Stimulated activated CD4-positive, alpha-beta T cell treated with anti-CD3 and anti-CD28 coated beads, Interleukin-2, amount 100 ng/mL, for 4 hours (primary cell): ENCODE measurements around the gene CTSV.
"Not testable (repeated sequence)": the region's sequence is repeated elsewhere in the genome, so short reads cannot be mapped to it uniquely, and the experiment has no call there.

Experiments
- DNase-seq: peaks from one replicate; pipeline ENCODE4 v3.0.0-alpha.2; 2020; ENCODE audit warnings: low read depth

Gene CTSV

DNA sequence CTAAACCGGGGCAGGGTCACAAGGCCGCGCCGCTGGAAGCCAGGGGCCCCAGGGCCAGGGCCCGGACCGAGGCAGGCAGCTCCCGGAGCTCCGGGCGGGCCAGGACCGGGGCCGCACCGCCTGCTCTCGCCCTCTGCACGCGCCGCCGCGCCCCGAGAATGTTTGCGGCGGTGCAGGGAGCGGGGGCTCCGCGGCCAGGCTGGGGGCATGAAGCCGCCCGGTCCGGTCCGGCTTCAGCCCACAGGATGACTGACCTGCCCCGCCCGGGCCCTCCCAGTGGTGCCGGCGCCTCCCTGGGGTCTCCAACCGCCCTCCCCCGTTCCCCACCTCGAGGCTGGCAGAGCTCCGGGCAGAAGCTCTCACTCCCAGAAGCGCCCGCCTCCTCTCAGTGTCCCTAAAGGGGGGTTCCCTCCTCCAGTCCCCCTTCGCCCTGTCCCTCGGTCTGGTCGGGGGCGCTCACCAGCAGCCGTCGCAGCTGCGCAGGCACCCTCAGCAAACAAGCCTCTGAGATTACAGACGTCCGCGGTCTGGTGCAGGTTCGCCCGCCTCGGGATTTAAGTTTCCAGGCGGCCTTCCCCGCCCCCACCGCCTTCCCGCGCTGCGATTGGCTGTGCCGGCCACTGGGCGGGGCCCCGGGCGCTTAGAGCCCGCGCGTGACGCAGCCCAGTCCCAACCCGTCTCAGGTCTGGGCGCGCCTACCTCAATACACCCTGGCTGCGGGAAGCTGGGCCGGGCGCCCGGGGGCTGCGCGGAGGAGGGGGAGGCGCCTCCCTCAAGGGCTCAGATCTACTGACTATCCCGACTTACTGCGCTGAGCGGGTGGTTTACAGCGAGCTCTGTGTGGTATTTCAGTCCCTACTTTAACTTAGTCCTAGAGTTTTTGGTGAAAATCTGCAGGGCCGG lies at the start of gene CTSV:
Gene CTSV, minus strand, starts transcription at position 532 of the 903 bp plus-strand sequence. CDS start 1,099 bp downstream, outside the sequence.
- DNase-seq: peak; percentile 72

DNA sequence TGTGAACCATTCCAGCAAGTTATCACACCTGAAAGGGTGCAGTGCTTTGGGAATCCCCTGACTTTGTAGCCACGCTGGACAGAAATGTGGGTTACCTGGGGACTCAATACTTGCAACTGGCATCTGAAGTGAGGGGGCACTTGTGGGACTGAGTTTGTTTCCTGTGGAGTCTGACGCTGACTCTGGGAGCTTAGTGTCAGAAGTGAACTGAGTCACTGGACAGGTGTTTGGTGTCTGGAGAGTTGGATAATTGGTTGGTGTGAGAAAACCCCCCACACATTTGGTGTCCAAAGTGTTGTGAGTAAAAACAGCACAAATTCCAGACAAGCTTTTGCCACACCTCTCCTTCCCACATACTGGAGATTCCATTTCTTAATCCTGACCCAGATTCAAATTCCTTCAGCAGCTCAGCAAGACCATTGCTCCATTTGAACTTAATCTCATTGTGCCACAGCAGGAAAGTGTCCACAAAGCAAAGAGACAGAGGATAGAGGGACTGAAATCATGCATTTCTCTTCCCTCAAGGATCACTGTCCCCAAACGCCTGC lies 48.8 kb upstream of the CTSV start:
- DNase-seq: not testable (repeated sequence)

DNA sequence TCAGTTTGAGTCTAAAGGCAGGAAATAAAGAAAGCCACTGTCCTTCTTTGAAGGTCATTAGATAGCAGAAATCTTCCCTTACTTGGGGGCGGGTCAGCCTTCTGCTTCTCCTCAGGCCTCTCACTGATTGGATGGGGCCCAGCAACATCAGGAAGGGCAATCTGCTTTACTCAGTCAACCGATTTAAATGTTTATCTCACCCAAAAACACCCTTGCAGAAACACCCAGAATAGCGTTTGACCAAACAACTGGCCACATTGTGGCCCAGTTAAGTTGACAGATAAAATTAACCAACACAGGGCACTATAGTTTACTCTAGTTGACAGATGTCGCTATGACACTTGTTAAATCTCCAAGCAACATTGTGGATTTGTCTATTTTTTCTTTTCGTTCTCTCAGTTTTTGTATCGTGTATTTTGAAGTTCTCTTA lies 45.6 kb upstream of the CTSV start:
- not testable (repeated sequence) for DNase-seq

DNA sequence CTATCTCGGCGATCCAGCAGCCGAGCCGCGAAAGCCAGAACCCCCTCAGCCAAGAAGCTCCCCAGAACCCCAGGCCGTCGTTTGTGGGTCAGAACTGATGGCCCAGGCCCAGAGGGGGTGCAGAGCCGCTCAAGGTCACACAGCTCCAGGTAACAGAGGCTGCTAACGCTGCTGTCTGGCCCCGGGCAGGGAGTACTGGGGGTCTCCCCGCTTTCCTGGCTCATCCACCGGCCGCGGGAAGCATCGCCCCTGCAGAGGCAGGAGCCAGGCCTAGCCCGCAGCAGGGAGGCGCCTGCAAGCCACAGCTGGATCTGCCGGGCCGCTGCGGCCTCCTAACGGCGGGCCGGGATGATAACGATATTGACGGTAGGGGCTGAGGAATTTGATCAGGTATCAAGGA lies 39.4 kb upstream of the CTSV start:
- DNase-seq: no peak

DNA sequence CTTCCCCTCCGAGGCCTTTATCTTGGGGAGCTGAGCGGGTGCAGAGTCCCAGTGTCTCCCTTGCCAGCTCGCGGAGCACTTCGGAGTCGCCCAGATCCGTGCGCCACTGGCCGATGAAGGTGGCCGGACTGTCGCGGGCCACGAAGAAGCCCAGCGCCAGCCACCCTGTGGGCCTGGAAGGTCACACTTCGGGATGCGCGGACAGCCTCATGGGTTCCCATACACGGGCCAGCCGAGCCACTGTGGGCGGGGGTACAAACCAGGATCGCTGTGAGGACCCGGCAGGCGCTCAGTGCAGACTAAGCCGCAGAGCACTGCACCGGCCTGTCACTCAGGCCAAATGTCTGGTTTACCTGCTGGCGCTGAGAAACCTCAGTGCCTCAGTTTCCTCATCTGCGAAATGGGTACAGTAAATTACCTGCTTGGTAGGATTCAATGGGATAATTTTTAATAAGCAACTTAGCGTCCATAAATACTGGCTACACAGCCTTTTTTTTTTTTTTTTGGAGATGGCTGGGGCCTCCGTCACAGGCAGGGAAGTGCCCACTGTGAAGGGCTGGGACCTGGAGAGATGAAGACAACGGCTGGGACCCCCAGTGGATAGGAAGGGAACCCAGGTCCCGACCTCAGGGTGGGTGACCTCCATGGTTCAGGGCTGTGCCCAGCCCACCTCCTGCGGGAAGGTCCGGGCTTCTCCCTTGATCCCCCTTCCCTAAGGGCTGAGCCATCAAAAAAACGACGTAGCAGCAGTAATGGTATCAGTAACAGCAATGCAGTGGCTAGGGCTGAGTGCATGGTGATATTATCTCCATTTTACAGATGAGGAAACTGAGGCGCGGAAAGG lies 38.7 kb upstream of the CTSV start:
- no peak for DNase-seq

DNA sequence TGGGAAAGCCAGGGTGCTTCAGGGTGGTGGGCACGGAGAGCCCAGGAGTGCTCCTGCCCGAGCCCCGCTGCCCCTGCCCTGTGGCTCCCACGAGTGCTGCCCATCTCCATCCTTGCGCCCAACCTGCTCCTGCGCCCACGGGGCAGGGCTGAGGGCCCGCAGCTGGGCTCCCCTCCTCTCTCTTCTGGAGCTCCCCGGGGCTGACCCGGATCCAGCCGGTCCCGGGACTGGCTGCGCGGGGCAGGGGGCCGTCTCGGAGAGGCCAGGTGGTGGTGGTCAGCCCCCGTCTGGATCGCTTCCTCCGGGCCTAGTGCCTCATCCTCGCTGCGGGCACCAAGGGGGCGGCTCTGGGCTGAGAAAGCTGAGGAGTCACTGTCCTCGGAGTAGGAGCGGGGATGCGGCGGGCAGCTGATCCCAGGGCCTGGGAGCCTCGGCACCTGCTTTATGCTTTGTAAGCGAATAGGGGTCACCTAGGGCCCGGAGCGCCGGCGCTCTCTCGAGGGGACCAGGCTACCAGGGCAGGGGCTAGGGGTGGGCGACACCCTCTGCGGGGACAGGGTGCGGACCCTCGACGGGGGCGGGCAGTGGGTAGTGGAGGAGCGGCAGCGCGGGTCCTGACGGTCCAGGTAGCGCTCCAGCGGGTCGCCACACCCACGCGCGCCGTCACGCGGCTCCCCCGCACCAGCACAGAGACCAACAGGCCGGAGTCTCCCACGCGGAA lies 37.9 kb upstream of the CTSV start:
- not testable (repeated sequence) for DNase-seq

DNA sequence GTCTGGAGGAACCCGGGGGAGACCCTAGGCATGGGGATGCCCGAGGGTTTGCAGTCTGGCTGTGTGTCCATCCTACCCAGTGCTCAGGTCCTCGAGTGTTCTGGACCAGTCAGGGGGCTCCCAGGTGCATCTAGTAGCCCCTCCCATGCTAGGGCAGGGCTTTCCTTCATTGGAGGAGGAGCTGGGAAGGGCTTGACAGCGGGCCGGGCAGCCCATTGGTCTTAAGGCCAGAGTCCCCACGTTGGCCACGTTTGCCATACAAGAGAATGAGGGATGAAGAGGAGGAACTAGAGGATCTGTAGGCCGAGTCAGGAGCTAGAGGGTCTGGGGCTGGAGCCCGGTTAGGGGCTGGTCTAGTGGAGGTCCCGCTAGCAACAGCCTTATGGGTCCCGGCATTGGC lies 37.3 kb upstream of the CTSV start:
- DNase-seq: no peak

DNA sequence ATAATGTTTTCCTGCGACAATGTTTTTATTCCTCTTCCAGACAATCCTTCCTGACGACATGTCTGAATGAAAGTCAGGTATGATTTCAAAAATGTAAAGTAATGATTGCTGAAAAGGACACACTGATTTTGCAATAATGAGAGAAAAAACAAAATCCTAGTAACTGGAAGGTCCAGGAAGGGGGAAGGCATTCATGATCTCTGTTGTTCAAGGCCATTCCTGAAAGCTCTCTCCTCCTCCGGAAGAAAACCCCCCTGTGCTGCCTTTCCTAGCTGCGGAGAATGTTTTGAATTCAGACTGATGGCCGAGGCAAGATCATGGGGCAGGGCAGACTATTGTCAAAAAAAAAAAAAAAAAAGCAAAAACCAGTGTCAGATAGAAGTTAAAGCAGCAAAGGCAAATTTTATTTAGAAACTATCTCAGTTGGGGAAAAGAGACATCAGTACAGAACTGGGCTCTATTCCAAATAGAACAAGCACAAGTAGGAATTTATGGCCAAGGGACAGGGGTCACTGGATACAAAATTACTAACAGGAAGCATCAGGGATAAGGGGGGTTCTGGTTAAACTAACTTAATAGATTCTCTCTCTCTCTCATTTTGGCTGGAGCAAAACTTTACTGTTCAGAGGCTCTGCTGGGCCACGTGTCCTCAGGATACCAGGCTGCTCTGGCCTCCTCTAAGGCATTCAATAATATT lies 36.5 kb upstream of the CTSV start:
- no peak for DNase-seq

DNA sequence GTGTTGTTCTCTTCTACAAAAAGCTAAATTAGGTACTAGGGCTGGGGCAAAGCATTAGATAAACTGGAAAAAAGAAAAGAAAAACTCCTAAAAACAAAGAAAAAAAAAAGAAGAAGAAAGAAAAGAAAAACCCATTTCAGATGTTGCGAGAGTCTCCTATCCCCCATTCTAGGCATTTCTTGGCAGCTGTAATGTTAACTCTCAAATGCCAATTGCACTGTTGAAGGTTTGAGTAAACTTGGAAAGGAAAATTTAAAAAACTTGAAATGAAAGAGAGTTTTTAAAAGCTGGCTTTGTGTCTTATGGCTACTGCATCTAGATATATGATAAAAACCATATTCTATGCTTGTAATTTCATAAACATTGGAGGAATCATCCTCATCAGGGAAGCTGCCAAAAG lies 34.6 kb upstream of the CTSV start:
- no peak for DNase-seq

DNA sequence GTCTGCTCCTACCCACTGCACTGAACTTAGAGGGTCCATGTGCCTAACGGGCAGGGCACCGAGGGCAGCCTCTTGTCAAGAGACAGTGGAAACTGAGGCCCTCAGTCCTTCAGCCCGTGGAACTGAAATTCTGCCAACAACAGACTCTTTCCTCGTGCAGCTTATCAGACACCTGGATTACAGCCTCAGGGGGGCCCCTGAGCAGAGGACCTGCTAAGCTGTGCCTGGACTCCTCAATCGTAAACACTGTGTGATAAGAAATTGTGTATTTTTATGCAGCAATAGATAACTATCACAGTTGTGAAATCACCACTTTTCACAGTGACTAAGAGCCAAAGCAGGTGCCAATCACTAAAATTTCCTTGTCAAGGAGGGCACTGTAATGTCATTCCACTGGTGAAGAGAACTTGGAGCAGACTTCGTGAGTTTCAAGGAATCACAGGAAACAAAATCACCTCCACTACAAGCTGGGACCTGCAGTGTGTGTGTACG lies 33.4 kb upstream of the CTSV start:
- no peak for DNase-seq

DNA sequence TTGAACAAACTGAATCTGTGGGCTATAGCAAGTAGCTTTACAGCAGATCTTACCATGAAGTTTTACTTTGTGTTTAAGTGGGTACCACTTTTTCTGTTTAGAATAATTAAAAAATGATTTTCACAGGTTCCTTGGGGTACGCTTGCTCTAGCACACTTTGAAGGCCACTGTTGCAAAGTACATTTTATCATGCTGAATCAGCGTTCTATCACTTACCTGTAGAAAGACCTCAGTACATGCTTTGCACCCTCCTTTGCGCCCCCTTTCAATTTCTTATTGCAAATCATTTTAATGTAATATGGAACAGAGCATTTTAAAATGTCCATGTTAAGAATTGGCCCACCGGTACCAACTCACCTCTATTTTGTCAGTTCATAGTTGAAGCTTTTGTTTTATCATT lies 31.4 kb upstream of the CTSV start:
- DNase-seq: not testable (repeated sequence)

DNA sequence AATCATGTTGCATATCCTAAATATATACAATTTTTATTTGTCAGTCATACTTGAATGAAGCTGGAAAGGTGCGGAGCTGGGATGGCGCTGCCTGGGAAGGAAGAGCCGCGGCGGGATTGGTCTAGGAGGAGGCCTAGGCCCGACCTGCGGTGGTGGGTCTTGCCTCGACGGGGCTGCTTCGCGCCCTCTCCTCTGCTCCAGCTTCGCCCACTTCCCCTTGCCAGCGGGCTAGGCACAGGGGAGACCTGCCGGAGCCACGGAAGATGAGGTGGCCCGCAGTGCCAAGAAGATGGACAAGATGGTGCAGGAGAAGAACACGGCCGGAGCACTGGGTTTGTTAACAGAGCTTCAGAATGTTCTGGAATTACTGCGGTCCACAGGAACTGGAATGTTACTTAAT lies 28.5 kb upstream of the CTSV start:
- no peak for DNase-seq

DNA sequence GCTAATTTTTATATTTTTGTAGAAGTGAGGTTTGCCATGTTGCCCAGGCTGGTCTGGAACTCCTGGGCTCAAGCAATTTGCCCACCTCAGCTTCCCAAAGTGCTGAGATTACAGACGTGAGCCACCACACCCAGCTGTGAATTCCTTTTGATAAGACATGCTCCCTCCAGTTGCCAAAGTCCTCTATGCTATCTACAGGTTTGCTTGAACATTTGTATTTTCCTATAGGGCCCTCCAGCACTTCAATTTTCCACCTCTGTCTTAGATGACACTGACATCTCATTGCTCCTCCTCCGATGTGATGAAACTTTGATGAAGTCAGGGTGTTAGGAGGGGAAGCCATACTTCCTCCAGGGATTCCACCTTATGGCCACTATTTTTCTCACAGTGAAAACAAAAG lies 25.2 kb upstream of the CTSV start:
- DNase-seq: no peak

DNA sequence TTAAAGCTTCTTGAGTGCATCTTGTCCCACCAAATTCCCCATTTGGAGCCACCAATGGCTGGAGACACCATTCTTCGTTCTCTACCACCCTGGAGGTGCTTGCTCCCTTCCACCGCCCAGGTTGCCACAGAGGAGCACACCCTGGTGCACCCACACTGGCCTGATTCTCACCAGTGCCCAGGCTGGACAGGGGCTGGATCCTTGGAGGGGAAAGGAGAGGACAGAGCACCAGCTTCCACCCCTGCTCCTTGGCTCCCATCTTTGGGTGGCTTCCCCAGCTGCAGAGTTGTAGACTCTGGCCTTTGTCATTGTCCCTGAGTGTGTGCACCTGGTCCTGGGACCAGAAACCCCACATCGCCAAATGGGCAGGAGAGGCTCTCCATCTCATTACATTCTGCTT lies 21.9 kb upstream of the CTSV start:
- no peak for DNase-seq

DNA sequence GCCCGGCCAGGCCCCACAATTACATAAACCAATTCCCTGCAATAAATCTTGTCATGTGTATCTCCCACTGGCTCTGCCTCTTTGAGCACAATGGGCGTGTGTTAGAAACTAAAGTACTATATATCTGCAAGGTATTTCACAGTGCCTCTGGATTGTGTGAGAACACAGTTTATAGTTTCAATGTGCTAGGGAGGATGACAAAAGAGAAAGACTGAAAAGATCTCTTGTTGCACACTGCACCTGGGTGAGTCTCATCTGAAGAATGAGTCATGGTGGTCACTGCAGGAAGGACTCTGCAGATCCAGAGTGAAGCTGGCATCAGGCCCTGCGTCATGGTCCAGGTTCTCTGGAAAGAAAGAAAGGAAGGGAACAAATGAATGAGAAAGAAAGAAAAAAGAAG lies 20.7 kb upstream of the CTSV start:
- no peak for DNase-seq

DNA sequence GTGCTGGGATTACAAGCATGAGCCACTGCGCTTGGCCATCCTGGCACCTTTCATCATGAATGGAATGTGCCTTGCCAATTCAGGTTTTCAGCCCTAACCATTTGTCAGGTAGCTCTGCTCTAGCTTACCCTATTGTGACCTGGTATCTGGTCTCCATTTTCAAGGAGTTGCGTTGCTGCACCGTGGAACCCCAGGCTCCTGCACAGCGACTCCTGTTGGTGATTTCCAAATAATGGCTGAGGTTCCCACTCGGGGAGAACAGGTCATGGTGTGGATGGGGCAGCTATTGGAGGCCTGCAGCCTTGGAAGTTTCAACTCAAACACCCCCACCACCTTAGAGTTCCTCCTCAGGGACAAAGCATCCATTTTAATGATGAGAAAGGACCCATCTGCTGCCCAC lies 18.7 kb upstream of the CTSV start:
- DNase-seq: no peak

DNA sequence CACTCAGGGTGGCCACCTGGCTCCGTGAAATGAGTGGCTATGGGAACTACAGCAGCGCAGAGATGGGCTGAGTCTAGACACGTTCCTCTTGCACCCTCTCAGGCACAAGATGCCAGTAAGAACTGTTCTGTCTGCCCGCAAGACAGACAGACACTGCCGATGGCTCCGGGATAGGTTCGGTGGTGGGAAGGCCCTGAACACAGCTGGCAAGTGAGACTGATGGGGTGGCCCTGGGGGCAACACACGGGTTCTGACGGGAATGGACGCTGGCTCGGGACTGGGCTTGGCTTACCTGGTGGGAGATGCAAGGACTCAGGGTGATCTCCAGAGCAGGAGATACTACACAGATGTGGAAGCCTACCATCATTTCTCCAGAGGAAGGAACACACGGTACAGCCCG lies 16.9 kb upstream of the CTSV start:
- DNase-seq: not testable (repeated sequence)

DNA sequence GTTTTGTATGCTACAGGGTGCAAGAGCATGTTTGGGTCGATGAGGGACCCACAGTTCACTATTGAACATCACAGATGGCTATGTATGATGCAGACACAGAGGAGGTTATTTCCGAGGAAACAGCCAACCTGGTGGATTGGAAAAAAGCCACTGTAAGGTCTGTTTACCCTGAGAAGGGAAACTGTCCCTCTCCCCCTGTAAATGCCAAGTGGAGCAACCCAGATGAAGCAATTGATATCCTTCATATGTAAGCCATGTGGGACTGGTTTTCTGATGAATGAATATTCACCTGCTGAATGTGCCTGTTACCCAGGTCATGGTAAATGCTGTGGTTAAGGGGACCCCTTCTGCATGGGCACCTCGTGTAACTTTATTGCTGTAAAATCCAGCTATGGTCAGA lies 14.8 kb upstream of the CTSV start:
- DNase-seq: no peak

DNA sequence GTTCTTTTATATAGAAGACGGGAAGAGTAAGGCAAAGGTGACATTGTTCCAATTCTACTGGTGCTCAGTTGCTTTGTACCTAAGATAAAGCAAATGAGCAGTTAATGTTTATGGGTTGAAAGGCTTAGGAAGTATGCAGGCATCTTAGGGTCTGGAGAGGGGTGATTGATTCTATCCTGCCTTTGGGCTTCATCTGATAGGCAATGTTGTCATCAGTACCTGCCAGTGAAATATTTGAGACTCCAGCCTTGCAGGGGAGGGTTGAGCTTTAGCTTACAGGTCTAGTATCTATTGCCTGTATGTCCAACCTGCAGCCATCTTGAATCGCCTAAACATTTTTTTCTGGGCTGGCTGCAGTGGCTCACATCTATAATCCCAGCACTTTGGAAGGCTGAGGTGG lies 13.8 kb upstream of the CTSV start:
- DNase-seq: no peak

DNA sequence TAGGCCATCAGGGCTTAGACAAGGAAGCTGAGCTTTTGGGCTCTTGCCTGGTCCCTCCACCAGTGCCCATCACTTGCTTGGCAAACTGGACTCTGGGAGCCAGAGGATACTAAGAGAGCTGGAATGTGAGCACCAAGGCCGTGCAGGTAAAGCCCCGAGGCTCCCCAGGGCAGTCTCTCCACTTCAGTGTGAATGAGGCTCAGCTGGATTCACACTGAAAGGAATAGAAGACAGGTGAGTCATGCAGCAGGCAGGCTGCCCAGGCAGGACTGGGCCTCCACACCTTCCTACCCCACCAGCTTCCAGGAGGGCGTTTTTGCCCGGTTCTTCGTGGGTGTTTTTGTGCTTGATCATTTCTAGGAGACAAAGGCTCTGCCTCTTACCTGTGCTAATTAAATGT lies 7.3 kb upstream of the CTSV start:
- no peak for DNase-seq

DNA sequence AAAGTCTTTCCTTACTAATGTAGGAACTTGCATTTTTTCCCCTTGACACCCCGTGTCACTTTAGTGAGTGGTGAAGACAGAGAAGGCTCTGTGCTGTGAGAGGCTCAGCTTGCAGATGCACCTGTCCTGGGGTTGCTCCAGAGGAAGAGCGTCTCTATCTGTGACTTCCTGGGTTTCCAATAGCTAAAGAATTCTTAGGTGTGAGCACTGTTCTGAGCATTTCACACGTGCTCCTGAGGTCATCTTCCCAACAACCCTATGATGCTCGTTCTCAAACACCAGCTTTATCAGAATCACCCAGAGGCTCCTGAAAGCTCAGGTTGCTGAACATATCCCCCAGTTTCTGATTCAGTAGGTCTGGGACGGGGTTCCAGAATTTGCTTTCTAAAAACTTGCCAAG lies 6.4 kb upstream of the CTSV start:
- DNase-seq: no peak
